B cell (primary cell): ENCODE results near the gene SLC17A8.

Experiments used
- EZH2 ChIP-seq: IDR thresholded peaks from 2 replicates; pipeline ENCODE4 v1.6.1; 2012; ENCODE audit warnings: borderline replicate concordance, low read depth, mild to moderate bottlenecking, moderate library complexity, low read length; ENCODE audit not compliant: insufficient read depth, poor library complexity, severe bottlenecking
- TF ChIP-seq, protein P1 (sequence below): fragments of 200-600 bp; IDR thresholded peaks from one replicate; pipeline ENCODE4 v1.8.0; 2022; ENCODE audit warnings: antibody characterized with exemption, mild to moderate bottlenecking

DNA sequence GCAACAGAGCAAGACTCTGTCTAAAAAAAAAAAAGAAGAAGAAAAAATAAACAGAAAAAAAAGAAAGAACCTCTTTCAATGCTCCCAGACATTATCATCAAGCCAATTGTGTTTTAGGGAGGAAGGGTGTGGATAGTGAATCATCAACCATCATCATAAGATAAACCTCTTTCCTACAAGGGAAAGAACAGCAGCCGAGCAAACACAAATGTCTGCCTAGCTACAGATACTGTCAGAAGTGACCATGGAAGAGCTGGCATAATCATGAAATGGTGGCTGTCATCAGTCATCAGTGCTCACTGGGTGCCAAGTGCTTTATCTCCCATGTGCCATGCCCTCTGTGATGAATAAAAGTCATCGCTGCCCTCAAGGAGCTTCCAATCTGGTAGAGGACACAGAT lies 46.6 kb downstream of the SLC17A8 start:
- TF ChIP-seq, protein P1, sequence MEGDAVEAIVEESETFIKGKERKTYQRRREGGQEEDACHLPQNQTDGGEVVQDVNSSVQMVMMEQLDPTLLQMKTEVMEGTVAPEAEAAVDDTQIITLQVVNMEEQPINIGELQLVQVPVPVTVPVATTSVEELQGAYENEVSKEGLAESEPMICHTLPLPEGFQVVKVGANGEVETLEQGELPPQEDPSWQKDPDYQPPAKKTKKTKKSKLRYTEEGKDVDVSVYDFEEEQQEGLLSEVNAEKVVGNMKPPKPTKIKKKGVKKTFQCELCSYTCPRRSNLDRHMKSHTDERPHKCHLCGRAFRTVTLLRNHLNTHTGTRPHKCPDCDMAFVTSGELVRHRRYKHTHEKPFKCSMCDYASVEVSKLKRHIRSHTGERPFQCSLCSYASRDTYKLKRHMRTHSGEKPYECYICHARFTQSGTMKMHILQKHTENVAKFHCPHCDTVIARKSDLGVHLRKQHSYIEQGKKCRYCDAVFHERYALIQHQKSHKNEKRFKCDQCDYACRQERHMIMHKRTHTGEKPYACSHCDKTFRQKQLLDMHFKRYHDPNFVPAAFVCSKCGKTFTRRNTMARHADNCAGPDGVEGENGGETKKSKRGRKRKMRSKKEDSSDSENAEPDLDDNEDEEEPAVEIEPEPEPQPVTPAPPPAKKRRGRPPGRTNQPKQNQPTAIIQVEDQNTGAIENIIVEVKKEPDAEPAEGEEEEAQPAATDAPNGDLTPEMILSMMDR = no peak
- no peak for TF ChIP-seq EZH2
